Esophagus muscularis mucosa (tissue), 4 donors: ENCODE data around the gene C5AR2. TPM values are rescaled to one million over a fixed set of nuclear protein-coding genes. Genes with fewer than 3 reads are reported as not detected.

ENCODE experiments used
- DNase-seq: peaks from one replicate; pipeline ENCODE4 v3.0.0-alpha.2; 2017; ENCODE audit errors: extremely low spot score
- H3K27ac ChIP-seq, 4 donors: fragments of 200-600 bp; sonication (generic); replicated peaks in 1 of 4; 1 replicate in 3 of 4; 2 replicates in 1 of 4; pipeline ENCODE4 v1.5.1; 2016 to 2019; ENCODE audit warnings: mild to moderate bottlenecking in 1 of 4
- H3K27me3 ChIP-seq, 4 donors: fragments of 200-600 bp; sonication (generic); one replicate each; pipeline versions ENCODE4 v1.5.1 to v1.6.0; 2016 to 2019
- H3K36me3 ChIP-seq, 4 donors: fragments of 200-600 bp; sonication (generic); one replicate each; pipeline ENCODE4 v1.5.1; 2016 to 2019
- H3K4me1 ChIP-seq, 4 donors: fragments of 200-600 bp; sonication (generic); one replicate each; pipeline ENCODE4 v1.5.1; 2016 to 2019
- H3K4me3 ChIP-seq, 4 donors: fragments of 200-600 bp; sonication (generic); 1 replicate in 2 of 4; 2 replicates in 2 of 4; pipeline ENCODE4 v1.5.1; 2016 to 2019; ENCODE audit warnings: mild to moderate bottlenecking in 4 of 4, moderate library complexity in 1 of 4
- H3K9me3 ChIP-seq, 4 donors: fragments of 200-600 bp; sonication (generic); 1 replicate in 3 of 4; 2 replicates in 1 of 4; pipeline ENCODE4 v1.5.1; 2016 to 2019
- CTCF ChIP-seq, 3 experiments: fragments of 200-600 bp in 2 of 3; fragments of 450-650 bp in 1 of 3; sonication (generic) in 2 of 3; IDR thresholded peaks; one replicate each; pipeline ENCODE4 v1.5.1; 2017 to 2019; ENCODE audit warnings: antibody characterized with exemption in 3 of 3, mild to moderate bottlenecking in 2 of 3, moderate library complexity in 1 of 3
- EP300 ChIP-seq: sonication (generic); formaldehyde crosslinking; IDR thresholded peaks from one replicate; pipeline ENCODE4 v1.6.1; 2017; ENCODE audit warnings: antibody characterized with exemption
- POLR2A ChIP-seq: fragments of 450-650 bp; IDR thresholded peaks from one replicate; pipeline ENCODE4 v1.6.1; 2017; ENCODE audit warnings: antibody characterized with exemption, moderate library complexity, mild to moderate bottlenecking, low read depth
- POLR2AphosphoS5 ChIP-seq, 2 donors: sonication (generic); formaldehyde crosslinking; IDR thresholded peaks; one replicate each; pipeline ENCODE4 v1.6.1; 2017; ENCODE audit warnings: antibody characterized with exemption in 2 of 2
- WGBS: methylation state at CpG from one replicate; pipeline ENCODE4 v1.1.5; 2018; 5-methylcytosine and 5-hydroxymethylcytosine counted together
- intact Hi-C: fragments of 100-400 bp; cut with DNase I; formaldehyde crosslinking; loops from one replicate; pipeline ENCODE4 v1.15.1; 2023
- total RNA-seq, 4 donors: library from RNA; depleted of rRNA; stranded (reverse); fragments of >200 nt; gene quantifications; one replicate each; pipeline versions ENCODE4 v1.1.0 to v1.2.1, GENCODE V29; 2016

Gene C5AR2
- total RNA-seq, 4 donors from 2014 or later: 0.42 to 4.6 (median 0.72) TPM

- WGBS: 69% methylated on average over 8 of the region's 10 CpGs
Measured at GRCh38 chr19:47370045-47370611, 38.2 kb downstream of the C5AR2 start.

GRCh38 chr19:47371261-47371660, 39.3 kb downstream of the C5AR2 start:
- no peak for TF ChIP-seq CTCF (IDR thresholded peaks at IDR 0.05)
- no peak for TF ChIP-seq POLR2A
- TF ChIP-seq EP300: no peak
- no peak for TF ChIP-seq POLR2AphosphoS5 (IDR thresholded peaks at IDR 0.05)
- Histone ChIP-seq H3K4me3 (no peak overlapping the region), H3K27me3 (no peaks in the 10 kb centered on the region), H3K27ac (no peak overlapping the region), H3K36me3 (peaks cover 60 to 95% (median 92%) of the 10 kb centered on the region in 4 donors), H3K9me3 (no peaks in the 10 kb centered on the region), H3K4me1 (no peaks in the 10 kb centered on the region)
- WGBS: 86% methylated on average over 9 of the region's 9 CpGs
- intact Hi-C loops: no loop called here
- no peak for DNase-seq

More at GRCh38 chr19:47370045-47370611, 38.2 kb downstream of the C5AR2 start:
- no peak overlapping the region for H3K27ac ChIP-seq
- no peak for DNase-seq
- peaks cover 54 to 95% (median 91%) of the 10 kb centered on the region in 4 donors for H3K36me3 ChIP-seq
- TF ChIP-seq POLR2AphosphoS5 (IDR thresholded peaks at IDR 0.05): no peak
- TF ChIP-seq CTCF (IDR thresholded peaks at IDR 0.05): no peak
- TF ChIP-seq POLR2A: no peak
- no peak overlapping the region for H3K4me3 ChIP-seq
- H3K27me3 ChIP-seq: no peaks in the 10 kb centered on the region
- H3K9me3 ChIP-seq: no peaks in the 10 kb centered on the region
- intact Hi-C loops: no loop called here
- no peaks in the 10 kb centered on the region for H3K4me1 ChIP-seq

- no peaks in the 10 kb centered on the region for H3K9me3 ChIP-seq
- WGBS: 98% methylated on average over 10 of the region's 22 CpGs
- H3K27ac ChIP-seq: no peak overlapping the region
- TF ChIP-seq CTCF (IDR thresholded peaks at IDR 0.05): no peak
- no peak for TF ChIP-seq POLR2AphosphoS5 (IDR thresholded peaks at IDR 0.05)
- DNase-seq: no peak
- H3K4me3 ChIP-seq: no peak overlapping the region
- H3K27me3 ChIP-seq: no peaks in the 10 kb centered on the region
- H3K36me3 ChIP-seq: peaks cover 73 to 95% (median 93%) of the 10 kb centered on the region in 4 donors
- no peaks in the 10 kb centered on the region for H3K4me1 ChIP-seq
- intact Hi-C loops: no loop called here
Measured at GRCh38 chr19:47372603-47373002, 40.6 kb downstream of the C5AR2 start.

- H3K36me3 ChIP-seq: peaks cover 81 to 100% (median 98%) of the 10 kb centered on the region in 4 donors
- DNase-seq: no peak
- H3K9me3 ChIP-seq: no peaks in the 10 kb centered on the region
- H3K4me3 ChIP-seq: no peak overlapping the region
- H3K27ac ChIP-seq: no peak overlapping the region
- TF ChIP-seq POLR2A: no peak
- no peak for TF ChIP-seq POLR2AphosphoS5 (IDR thresholded peaks at IDR 0.05)
- TF ChIP-seq EP300: no peak
- TF ChIP-seq CTCF (IDR thresholded peaks at IDR 0.05): no peak
- no peaks in the 10 kb centered on the region for H3K4me1 ChIP-seq
- no peaks in the 10 kb centered on the region for H3K27me3 ChIP-seq
- WGBS: 89% methylated on average over 29 of the region's 33 CpGs
- intact Hi-C loops: no loop called here
Measured at GRCh38 chr19:47373246-47374240, 41.6 kb downstream of the C5AR2 start.
